Lung (tissue), 12 donors: ENCODE measurements around the gene MESP1. TPM values are rescaled to one million over a fixed set of nuclear protein-coding genes. Genes with fewer than 3 reads are reported as not detected.

Experiments used
- ATAC-seq: fragments of 200-7000 bp; cut with Tn5 transposase; one replicate; pipeline ENCODE4 v1.9.1; 2020; ENCODE audit warnings: moderate number of reproducible peaks; ENCODE audit not compliant: insufficient read depth, low FRiP score
- DNase-seq, 3 donors: peaks; one replicate each; pipeline ENCODE4 v3.0.0-alpha.2; 2013 to 2017
- H3K27ac ChIP-seq, 2 donors: one replicate each; pipeline ENCODE4 v1.5.1; 2013; ENCODE audit warnings: mild to moderate bottlenecking in 2 of 2, moderate library complexity in 2 of 2, control low read depth in 1 of 2, inconsistent platforms in 1 of 2, low read depth in 1 of 2, low read length in 1 of 2
- H3K27me3 ChIP-seq, 3 donors: one replicate each; pipeline ENCODE4 v1.5.1; 2013; ENCODE audit warnings: low read length in 2 of 3; ENCODE audit not compliant: control insufficient read depth in 3 of 3, insufficient read depth in 3 of 3
- H3K36me3 ChIP-seq, 4 donors: one replicate each; pipeline ENCODE4 v1.5.1; 2013; ENCODE audit warnings: low read length in 4 of 4, mild to moderate bottlenecking in 1 of 4, moderate library complexity in 1 of 4; ENCODE audit not compliant: control insufficient read depth in 4 of 4, insufficient read depth in 4 of 4
- H3K4me1 ChIP-seq, 5 donors: one replicate each; pipeline ENCODE4 v1.5.1; 2013; ENCODE audit warnings: low read length in 5 of 5, mild to moderate bottlenecking in 2 of 5, moderate library complexity in 1 of 5; ENCODE audit not compliant: control insufficient read depth in 5 of 5, insufficient read depth in 5 of 5
- H3K4me3 ChIP-seq: one replicate; pipeline ENCODE4 v1.5.1; 2013; ENCODE audit warnings: mild to moderate bottlenecking, control low read depth, moderate library complexity
- H3K9ac ChIP-seq, 2 donors: one replicate each; pipeline ENCODE4 v1.5.1; 2013; ENCODE audit warnings: low read length in 2 of 2, control low read depth in 1 of 2; ENCODE audit not compliant: insufficient read depth in 1 of 2
- H3K9me3 ChIP-seq, 4 donors: one replicate each; pipeline ENCODE4 v1.5.1; 2013; ENCODE audit warnings: low read length in 3 of 4, mild to moderate bottlenecking in 1 of 4, moderate library complexity in 1 of 4; ENCODE audit not compliant: control insufficient read depth in 4 of 4, insufficient read depth in 3 of 4
- WGBS, 2 donors: extraction: QIAGEN DNeasy Blood & Tissue Kit; methylation state at CpG; one replicate each; pipeline ENCODE4 v1.1.7; 2013; 5-methylcytosine and 5-hydroxymethylcytosine counted together
- polyA plus RNA-seq, 2 donors: library from polyadenylated mRNA; stranded (reverse); fragments of 200-250 nt; gene quantifications; one replicate each; pipeline ENCODE4 v1.2.1, GENCODE V29; 2013
- total RNA-seq, 2 donors: library from RNA; depleted of rRNA in 1 of 2; stranded (reverse); fragments of >200 nt in 1 of 2; gene quantifications; one replicate each; pipeline ENCODE4 v1.2.1, GENCODE V29; 2014 to 2021
- TF ChIP-seq, protein P1 (sequence below): IDR thresholded peaks from 2 replicates; pipeline ENCODE4 v1.5.1; 2012; ENCODE audit warnings: mild to moderate bottlenecking; ENCODE audit errors: control extremely low read depth, extremely low read depth
- donor health status: control.
- donor health status: control.
- donor health status: Bipolar disorder and iron deficiency.
- donor health status: healthy.
- donor health status: DM: yes; HTN: yes; CAD: no.

Gene MESP1
- total and polyA plus RNA-seq, 4 donors = 0.37 to 3.2 (median 2.3) TPM

DNA sequence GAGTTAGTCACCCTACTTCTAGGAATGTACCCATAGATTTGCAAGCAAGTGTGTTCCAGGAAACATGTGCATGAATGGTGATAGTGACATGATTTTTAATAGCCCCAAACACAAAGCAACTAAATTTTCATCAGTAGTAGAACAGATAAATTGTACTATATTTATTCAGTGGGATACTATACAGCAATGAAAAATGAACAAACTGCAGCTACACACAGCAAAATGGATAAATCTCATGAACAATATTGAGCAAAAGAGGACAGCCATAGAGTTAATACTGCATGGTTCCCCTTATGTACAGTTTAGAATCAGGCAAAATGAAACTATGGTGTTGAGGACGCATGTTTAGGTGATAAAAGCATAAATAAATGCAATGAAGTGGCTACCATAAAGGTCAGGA lies 26.0 kb downstream of the MESP1 start:
- TF ChIP-seq, protein P1, sequence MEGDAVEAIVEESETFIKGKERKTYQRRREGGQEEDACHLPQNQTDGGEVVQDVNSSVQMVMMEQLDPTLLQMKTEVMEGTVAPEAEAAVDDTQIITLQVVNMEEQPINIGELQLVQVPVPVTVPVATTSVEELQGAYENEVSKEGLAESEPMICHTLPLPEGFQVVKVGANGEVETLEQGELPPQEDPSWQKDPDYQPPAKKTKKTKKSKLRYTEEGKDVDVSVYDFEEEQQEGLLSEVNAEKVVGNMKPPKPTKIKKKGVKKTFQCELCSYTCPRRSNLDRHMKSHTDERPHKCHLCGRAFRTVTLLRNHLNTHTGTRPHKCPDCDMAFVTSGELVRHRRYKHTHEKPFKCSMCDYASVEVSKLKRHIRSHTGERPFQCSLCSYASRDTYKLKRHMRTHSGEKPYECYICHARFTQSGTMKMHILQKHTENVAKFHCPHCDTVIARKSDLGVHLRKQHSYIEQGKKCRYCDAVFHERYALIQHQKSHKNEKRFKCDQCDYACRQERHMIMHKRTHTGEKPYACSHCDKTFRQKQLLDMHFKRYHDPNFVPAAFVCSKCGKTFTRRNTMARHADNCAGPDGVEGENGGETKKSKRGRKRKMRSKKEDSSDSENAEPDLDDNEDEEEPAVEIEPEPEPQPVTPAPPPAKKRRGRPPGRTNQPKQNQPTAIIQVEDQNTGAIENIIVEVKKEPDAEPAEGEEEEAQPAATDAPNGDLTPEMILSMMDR = no peak
- no peak for ATAC-seq

DNA sequence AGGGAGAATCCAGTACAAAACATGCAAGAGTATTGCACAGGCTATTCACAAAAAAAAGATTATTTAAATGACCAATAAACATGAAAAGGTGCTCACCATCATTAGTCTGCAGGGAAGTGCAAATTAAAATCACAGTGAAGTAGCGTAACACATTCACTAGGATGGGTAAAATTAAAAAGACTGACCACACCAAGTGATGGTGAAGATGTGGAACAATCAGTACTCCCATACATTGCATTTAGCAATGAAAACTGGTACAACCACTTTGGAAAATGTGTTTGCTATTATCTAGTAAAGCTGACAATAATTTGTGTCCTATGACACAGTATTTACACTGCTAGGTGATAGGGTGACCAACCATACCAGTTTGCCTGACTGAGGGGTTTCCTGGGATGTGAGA lies 26.4 kb downstream of the MESP1 start:
- Histone ChIP-seq H3K4me3 (no peak overlapping the region), H3K36me3 (no peaks in the 10 kb centered on the region), H3K27ac (no peak overlapping the region), H3K9ac (no peak overlapping the region), H3K9me3 (peaks cover 0 to 5% (median 2%) of the 10 kb centered on the region in 4 donors), H3K4me1 (no peaks in the 10 kb centered on the region), H3K27me3 (no peaks in the 10 kb centered on the region)
- TF ChIP-seq, protein P1 = no peak
- DNase-seq (no peak), ATAC-seq (no peak)
- WGBS, 2 donors = 93 to 100% methylated on average over 1 of the region's 1 CpG

More for the DNA sequence above, 26.0 kb downstream of the MESP1 start:
- Histone ChIP-seq H3K27ac (no peak overlapping the region), H3K9ac (no peak overlapping the region), H3K9me3 (peaks cover 0 to 5% (median 2%) of the 10 kb centered on the region in 4 donors), H3K4me3 (no peak overlapping the region), H3K36me3 (no peaks in the 10 kb centered on the region), H3K27me3 (no peaks in the 10 kb centered on the region), H3K4me1 (no peaks in the 10 kb centered on the region)
- 91 to 96% methylated on average over 1 of the region's 1 CpG for WGBS, 2 donors
- no peak for DNase-seq

DNA sequence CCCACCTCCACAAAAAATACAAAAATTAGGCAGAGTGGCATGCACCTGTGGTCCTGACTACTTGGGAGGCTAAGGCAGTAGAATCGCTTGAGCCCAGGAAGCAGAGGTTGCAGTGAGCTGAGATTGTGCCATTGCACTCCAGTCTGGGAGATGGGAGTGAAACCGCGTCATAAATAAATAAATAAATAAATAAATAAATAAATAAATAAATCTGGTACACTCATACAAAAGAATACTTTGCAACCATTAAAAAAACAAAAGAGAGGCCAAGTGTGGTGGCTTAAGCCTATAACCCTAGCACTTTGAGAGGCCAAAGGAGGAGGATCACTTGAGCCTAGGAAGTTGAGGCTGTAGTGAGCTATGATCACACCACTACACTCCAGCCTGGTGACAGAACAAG lies 28.0 kb downstream of the MESP1 start:
- Histone ChIP-seq H3K9ac (no peak overlapping the region), H3K4me1 (no peaks in the 10 kb centered on the region), H3K4me3 (no peak overlapping the region), H3K27me3 (no peaks in the 10 kb centered on the region), H3K9me3 (peaks cover 0 to 5% (median 2%) of the 10 kb centered on the region in 4 donors), H3K27ac (no peak overlapping the region), H3K36me3 (no peaks in the 10 kb centered on the region)
- WGBS, 2 donors = 63 to 94% methylated on average over 3 of the region's 3 CpGs
- DNase-seq (no peak), ATAC-seq (no peak)
- TF ChIP-seq, protein P1 = no peak

DNA sequence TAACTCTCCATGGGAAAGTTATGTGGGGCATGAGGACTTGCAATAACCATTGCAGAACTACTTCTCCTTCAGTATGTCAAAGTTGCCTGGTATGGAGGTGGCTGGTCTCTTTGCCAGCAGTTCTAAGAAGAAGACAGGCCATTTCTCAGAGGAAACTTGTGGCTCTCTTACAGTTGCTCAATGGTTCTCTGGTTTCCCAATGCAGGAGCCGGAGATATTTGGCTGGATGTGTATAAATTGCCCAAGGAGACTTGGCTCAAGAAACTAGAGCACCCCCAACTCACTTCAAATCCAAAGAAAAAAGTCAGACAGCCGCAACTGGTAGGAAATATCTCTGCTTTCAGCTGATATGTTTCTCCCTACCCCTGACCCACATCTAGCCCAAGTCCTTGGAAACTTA lies 36.3 kb downstream of the MESP1 start:
- Histone ChIP-seq H3K27me3 (peaks cover 0 to 2% (median 0%) of the 10 kb centered on the region in 3 donors), H3K27ac (no peak overlapping the region), H3K4me1 (no peaks in the 10 kb centered on the region), H3K9ac (no peak overlapping the region), H3K9me3 (no peaks in the 10 kb centered on the region), H3K36me3 (no peaks in the 10 kb centered on the region), H3K4me3 (no peak overlapping the region)
- WGBS, 2 donors = 45 to 65% methylated on average over 2 of the region's 2 CpGs
- ATAC-seq (no peak), DNase-seq (peak in 1 of 3 donors; percentile 48)
- TF ChIP-seq, protein P1 = no peak
